ENCODE results near the gene LINC00237.

Gene LINC00237

GRCh38 chr20:21105429-21106170 is 558 bp downstream of the LINC00237 start:
- H3K79me2 ChIP-seq (ENCODE audit: control insufficient read depth, low read length) = no peaks in the 10 kb centered on the region
- no peaks in the 10 kb centered on the region for H3K36me3 ChIP-seq (ENCODE audit: control insufficient read depth, low read length)
- H3K9me3 ChIP-seq (ENCODE audit: control insufficient read depth, insufficient read depth, low read length) = no peaks in the 10 kb centered on the region
- TF ChIP-seq EZH2phosphoT487 (IDR thresholded peaks at IDR 0.05; ENCODE audit: borderline replicate concordance, low read length) (no peak), CTCF (IDR thresholded peaks at IDR 0.05; ENCODE audit: low read depth, low read length, poor library complexity, severe bottlenecking) (no peak)
- H3K27ac ChIP-seq (ENCODE audit: low read depth, low read length) = no peak overlapping the region
- peaks cover 48% of the 10 kb centered on the region for H3K27me3 ChIP-seq (ENCODE audit: control insufficient read depth, low read length)
- H3K4me1 ChIP-seq (ENCODE audit: control insufficient read depth, low read length) = peaks cover 25% of the 10 kb centered on the region
- H3K4me2 ChIP-seq (ENCODE audit: low read length) = no peak overlapping the region
- H4K20me1 ChIP-seq (ENCODE audit: control insufficient read depth, insufficient read depth, low read depth, low read length) = no peaks in the 10 kb centered on the region
- H3K4me3 ChIP-seq (ENCODE audit: low read length) = no peak overlapping the region
- no peaks in the 10 kb centered on the region for H3F3A ChIP-seq (ENCODE audit: control insufficient read depth, insufficient read depth)
- H3K9me2 ChIP-seq (replicated peaks; ENCODE audit: control insufficient read depth, low read length) = no peaks in the 10 kb centered on the region

GRCh38 chr20:21104921-21105320 is 1.2 kb downstream of the LINC00237 start:
- Histone ChIP-seq H3K4me3 (ENCODE audit: low read length) (no peak overlapping the region), H3K4me2 (ENCODE audit: low read length) (no peak overlapping the region), H3K9me2 (replicated peaks; ENCODE audit: control insufficient read depth, low read length) (no peaks in the 10 kb centered on the region)

GRCh38 chr20:21104466-21104761 is 1.7 kb downstream of the LINC00237 start:
- no peaks in the 10 kb centered on the region for H3K36me3 ChIP-seq (ENCODE audit: control insufficient read depth, low read length)
- no peaks in the 10 kb centered on the region for H4K20me1 ChIP-seq (ENCODE audit: control insufficient read depth, insufficient read depth, low read depth, low read length)
- H3K27me3 ChIP-seq (ENCODE audit: control insufficient read depth, low read length) = peaks cover 60% of the 10 kb centered on the region
- H3K4me1 ChIP-seq (ENCODE audit: control insufficient read depth, low read length) = peaks cover 37% of the 10 kb centered on the region
- no peaks in the 10 kb centered on the region for H3K9me3 ChIP-seq (ENCODE audit: control insufficient read depth, insufficient read depth, low read length)
- H3K9me2 ChIP-seq (replicated peaks; ENCODE audit: control insufficient read depth, low read length) = no peaks in the 10 kb centered on the region
- H3K27ac ChIP-seq (ENCODE audit: low read depth, low read length) = no peak overlapping the region
- no peak overlapping the region for H3K4me3 ChIP-seq (ENCODE audit: low read length)
- no peaks in the 10 kb centered on the region for H3K79me2 ChIP-seq (ENCODE audit: control insufficient read depth, low read length)
- TF ChIP-seq EZH2phosphoT487 (IDR thresholded peaks at IDR 0.05; ENCODE audit: borderline replicate concordance, low read length) = no peak
- TF ChIP-seq CTCF (IDR thresholded peaks at IDR 0.05; ENCODE audit: low read depth, low read length, poor library complexity, severe bottlenecking) = no peak
- no peaks in the 10 kb centered on the region for H3F3A ChIP-seq (ENCODE audit: control insufficient read depth, insufficient read depth)
- H3K4me2 ChIP-seq (ENCODE audit: low read length) = no peak overlapping the region

More at GRCh38 chr20:21104921-21105320, 1.2 kb downstream of the LINC00237 start:
- Histone ChIP-seq H3K9me3 (ENCODE audit: control insufficient read depth, insufficient read depth, low read length) (no peaks in the 10 kb centered on the region), H3K4me1 (ENCODE audit: control insufficient read depth, low read length) (peaks cover 32% of the 10 kb centered on the region), H3K36me3 (ENCODE audit: control insufficient read depth, low read length) (no peaks in the 10 kb centered on the region), H4K20me1 (ENCODE audit: control insufficient read depth, insufficient read depth, low read depth, low read length) (no peaks in the 10 kb centered on the region), H3K27me3 (ENCODE audit: control insufficient read depth, low read length) (peaks cover 55% of the 10 kb centered on the region), H3K27ac (ENCODE audit: low read depth, low read length) (no peak overlapping the region), H3F3A (ENCODE audit: control insufficient read depth, insufficient read depth) (no peaks in the 10 kb centered on the region), H3K79me2 (ENCODE audit: control insufficient read depth, low read length) (no peaks in the 10 kb centered on the region)
- TF ChIP-seq CTCF (IDR thresholded peaks at IDR 0.05; ENCODE audit: low read depth, low read length, poor library complexity, severe bottlenecking) (no peak), EZH2phosphoT487 (IDR thresholded peaks at IDR 0.05; ENCODE audit: borderline replicate concordance, low read length) (no peak)
